ENCODE results near the gene LRRC3.
"Not testable (repeated sequence)": the region's sequence is repeated elsewhere in the genome, so short reads cannot be mapped to it uniquely, and the experiment has no call there.

The LRRC3 gene

GRCh38 chr21:44500111-44500510, 44.8 kb downstream of the LRRC3 start (continued):
- TF ChIP-seq ISL1 (CRISPR knock-in tag; IDR thresholded peaks at IDR 0.05), result no peak

DNA sequence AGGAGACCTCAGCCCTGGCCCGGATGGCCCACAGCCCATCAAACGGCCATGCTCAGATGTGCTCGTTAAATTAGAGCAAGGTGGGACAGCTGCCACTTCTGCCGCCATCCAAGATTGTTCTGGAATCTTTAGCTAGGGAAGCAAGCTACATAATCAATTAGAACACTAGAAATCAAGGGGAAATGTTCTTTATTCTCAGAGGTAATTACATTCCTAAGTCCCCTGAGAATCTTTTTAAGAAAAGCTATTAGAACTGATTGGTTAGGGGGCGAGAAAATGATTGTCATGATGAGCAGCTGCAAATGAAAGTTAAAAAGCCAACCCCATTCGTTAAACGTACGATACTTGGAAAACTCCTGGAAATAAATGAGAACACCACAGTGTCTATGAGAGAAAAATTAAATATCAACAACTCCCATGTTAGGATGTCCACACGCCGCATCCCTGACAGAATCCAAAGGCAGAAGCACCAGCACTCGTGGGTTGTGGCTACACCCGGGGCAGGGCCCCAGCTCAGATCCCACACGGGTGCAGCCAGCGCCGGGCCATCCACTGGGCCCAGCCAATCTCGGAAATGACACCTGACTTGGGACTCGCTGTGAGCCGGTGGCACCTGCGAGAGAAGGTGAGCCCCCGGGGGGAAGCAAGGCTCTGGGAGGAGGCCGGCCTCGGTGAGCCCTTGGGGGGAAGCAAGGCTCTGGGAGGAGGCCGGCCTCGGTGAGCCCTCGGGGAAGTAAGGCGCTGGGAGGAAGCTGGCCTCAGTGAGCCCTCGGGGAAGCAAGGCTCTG, 47.1 kb downstream of the LRRC3 start:
- no peak for TF ChIP-seq ZNF8 (CRISPR knock-in tag; IDR thresholded peaks at IDR 0.05)
- TF ChIP-seq CREB5 (CRISPR knock-in tag; IDR thresholded peaks at IDR 0.05; ENCODE audit: low read depth), result no peak
- no peak for TF ChIP-seq RARB (CRISPR knock-in tag; IDR thresholded peaks at IDR 0.05)
- TF ChIP-seq CSRNP3 (CRISPR knock-in tag; IDR thresholded peaks at IDR 0.05), result no peak
- no peak for TF ChIP-seq PATZ1 (CRISPR knock-in tag; IDR thresholded peaks at IDR 0.05; ENCODE audit: borderline replicate concordance)
- no peak for TF ChIP-seq ZNF565 (CRISPR knock-in tag; conservative IDR thresholded peaks at IDR 0.05; ENCODE audit: low read depth)
- TF ChIP-seq, protein P1, sequence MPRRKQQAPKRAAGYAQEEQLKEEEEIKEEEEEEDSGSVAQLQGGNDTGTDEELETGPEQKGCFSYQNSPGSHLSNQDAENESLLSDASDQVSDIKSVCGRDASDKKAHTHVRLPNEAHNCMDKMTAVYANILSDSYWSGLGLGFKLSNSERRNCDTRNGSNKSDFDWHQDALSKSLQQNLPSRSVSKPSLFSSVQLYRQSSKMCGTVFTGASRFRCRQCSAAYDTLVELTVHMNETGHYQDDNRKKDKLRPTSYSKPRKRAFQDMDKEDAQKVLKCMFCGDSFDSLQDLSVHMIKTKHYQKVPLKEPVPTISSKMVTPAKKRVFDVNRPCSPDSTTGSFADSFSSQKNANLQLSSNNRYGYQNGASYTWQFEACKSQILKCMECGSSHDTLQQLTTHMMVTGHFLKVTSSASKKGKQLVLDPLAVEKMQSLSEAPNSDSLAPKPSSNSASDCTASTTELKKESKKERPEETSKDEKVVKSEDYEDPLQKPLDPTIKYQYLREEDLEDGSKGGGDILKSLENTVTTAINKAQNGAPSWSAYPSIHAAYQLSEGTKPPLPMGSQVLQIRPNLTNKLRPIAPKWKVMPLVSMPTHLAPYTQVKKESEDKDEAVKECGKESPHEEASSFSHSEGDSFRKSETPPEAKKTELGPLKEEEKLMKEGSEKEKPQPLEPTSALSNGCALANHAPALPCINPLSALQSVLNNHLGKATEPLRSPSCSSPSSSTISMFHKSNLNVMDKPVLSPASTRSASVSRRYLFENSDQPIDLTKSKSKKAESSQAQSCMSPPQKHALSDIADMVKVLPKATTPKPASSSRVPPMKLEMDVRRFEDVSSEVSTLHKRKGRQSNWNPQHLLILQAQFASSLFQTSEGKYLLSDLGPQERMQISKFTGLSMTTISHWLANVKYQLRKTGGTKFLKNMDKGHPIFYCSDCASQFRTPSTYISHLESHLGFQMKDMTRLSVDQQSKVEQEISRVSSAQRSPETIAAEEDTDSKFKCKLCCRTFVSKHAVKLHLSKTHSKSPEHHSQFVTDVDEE (CRISPR knock-in tag; IDR thresholded peaks at IDR 0.05), result no peak

GRCh38 chr21:44503006-44503889, 47.9 kb downstream of the LRRC3 start:
- not testable (repeated sequence) for ATAC-seq

More for the DNA sequence above, 47.1 kb downstream of the LRRC3 start:
- no peak for ATAC-seq

DNA sequence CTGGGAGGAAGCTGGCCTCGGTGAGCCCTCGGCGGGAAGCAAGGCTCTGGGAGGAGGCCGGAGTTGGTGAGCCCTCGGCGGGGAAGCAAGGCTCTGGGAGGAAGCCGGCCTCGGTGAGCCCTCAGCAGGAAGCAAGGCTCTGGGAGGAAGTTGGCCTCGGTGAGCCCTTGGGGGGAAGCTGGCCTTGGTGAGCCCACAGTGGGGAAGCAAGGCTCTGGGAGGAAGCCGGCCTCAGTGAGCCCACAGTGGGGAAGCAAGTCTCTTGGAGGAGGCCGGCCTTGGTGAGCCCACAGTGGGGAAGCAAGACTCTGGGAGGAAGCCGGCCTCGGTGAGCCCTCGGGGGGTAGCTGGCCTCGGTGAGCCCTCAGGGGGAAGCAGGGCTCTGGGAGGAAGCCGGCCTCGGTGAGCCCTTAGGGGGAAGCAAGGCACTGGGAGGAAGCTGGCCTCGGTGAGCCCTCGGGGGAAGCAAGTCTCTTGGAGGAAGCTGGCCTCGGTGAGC, 48.6 kb downstream of the LRRC3 start:
- ATAC-seq, result no peak
- TF ChIP-seq SNAI2 (CRISPR knock-in tag; IDR thresholded peaks at IDR 0.05), result no peak
- no peak for TF ChIP-seq ESRRG (CRISPR knock-in tag; IDR thresholded peaks at IDR 0.05)
- no peak for TF ChIP-seq GLIS3 (CRISPR knock-in tag; IDR thresholded peaks at IDR 0.05)
- no peak for TF ChIP-seq CSDC2 (CRISPR knock-in tag; IDR thresholded peaks at IDR 0.05)
- no peak for TF ChIP-seq TCF4 (CRISPR knock-in tag; IDR thresholded peaks at IDR 0.05; ENCODE audit: borderline replicate concordance)
- no peak for TF ChIP-seq BACH2 (CRISPR knock-in tag; IDR thresholded peaks at IDR 0.05; ENCODE audit: borderline replicate concordance)
- no peak for TF ChIP-seq ZNF70 (CRISPR knock-in tag; IDR thresholded peaks at IDR 0.05)
- TF ChIP-seq, protein P1 (CRISPR knock-in tag; IDR thresholded peaks at IDR 0.05), result no peak
- no peak for TF ChIP-seq ISL1 (CRISPR knock-in tag; IDR thresholded peaks at IDR 0.05)
- no peak for TF ChIP-seq ZC3H10 (CRISPR knock-in tag; IDR thresholded peaks at IDR 0.05)
- TF ChIP-seq ZFP3 (CRISPR knock-in tag; IDR thresholded peaks at IDR 0.05), result no peak
